ENCODE results near the gene GBGT1. TPM values are rescaled to one million over a fixed set of nuclear protein-coding genes. Genes with fewer than 3 reads are reported as not detected.

GBGT1 gene
- total and polyA plus RNA-seq, 2 experiments from 2014 or later, result 3.7 to 22.4 TPM

GRCh38 chr9:133173056-133173455 is 9.3 kb upstream of the GBGT1 start:
- Mint-ChIP-seq H3K27me3 (ENCODE audit: insufficient read depth, low read depth, poor library complexity) (peaks cover 17% of the 10 kb centered on the region), H3K36me3 (ENCODE audit: low read depth) (no peaks in the 10 kb centered on the region), H3K4me3 (no peak overlapping the region), H3K4me1 (0 out of 3 replicates have a peak, but pooled peaks cover 4% of the 10 kb centered on the region), H3K9me3 (no peaks in the 10 kb centered on the region), H3K27ac (no peak overlapping the region)
- H3K36me3 ChIP-seq (ENCODE audit: insufficient read depth), result no peaks in the 10 kb centered on the region
- DNase-seq (ENCODE audit: low spot score), result no peak
- H3F3A ChIP-seq (replicated peaks; ENCODE audit: low read depth), result no peaks in the 10 kb centered on the region
- no peak overlapping the region for H3K27ac ChIP-seq (ENCODE audit: low read depth)
- no peak overlapping the region for H2AFZ ChIP-seq
- no peaks in the 10 kb centered on the region for H3K79me2 ChIP-seq (replicated peaks; ENCODE audit: insufficient read depth)
- H3K27me3 ChIP-seq (ENCODE audit: insufficient read depth), result no peaks in the 10 kb centered on the region
- H4K20me1 ChIP-seq (replicated peaks; ENCODE audit: insufficient read depth), result no peaks in the 10 kb centered on the region
- H3K4me2 ChIP-seq, result no peak overlapping the region
- no peaks in the 10 kb centered on the region for H3K9me2 ChIP-seq (ENCODE audit: insufficient read depth)
- no peaks in the 10 kb centered on the region for H3K4me1 ChIP-seq (ENCODE audit: insufficient read depth)
- no peak for ATAC-seq
- TF ChIP-seq STAT1 (IDR thresholded peaks at IDR 0.05; ENCODE audit: unreplicated experiment) (no peak), CTCF (conservative IDR thresholded peaks at IDR 0.05; ENCODE audit: low read depth in 2 of 2) (no peak), REST (IDR thresholded peaks at IDR 0.05; ENCODE audit: unreplicated experiment) (no peak)
- no peak overlapping the region for H3K4me3 ChIP-seq

GRCh38 chr9:133171161-133171961 is 7.6 kb upstream of the GBGT1 start:
- H3K9me2 ChIP-seq (ENCODE audit: insufficient read depth), result no peaks in the 10 kb centered on the region
- Mint-ChIP-seq H3K27ac (no peak overlapping the region), H3K36me3 (ENCODE audit: low read depth) (no peaks in the 10 kb centered on the region), H3K4me1 (0 out of 3 replicates have a peak, but pooled peaks cover 4% of the 10 kb centered on the region), H3K9me3 (no peaks in the 10 kb centered on the region), H3K4me3 (no peak overlapping the region), H3K27me3 (ENCODE audit: insufficient read depth, low read depth, poor library complexity) (peaks cover 14% of the 10 kb centered on the region)
- H3K27me3 ChIP-seq (ENCODE audit: insufficient read depth), result no peaks in the 10 kb centered on the region
- no peaks in the 10 kb centered on the region for H4K20me1 ChIP-seq (replicated peaks; ENCODE audit: insufficient read depth)
- no peaks in the 10 kb centered on the region for H3F3A ChIP-seq (replicated peaks; ENCODE audit: low read depth)
- DNase-seq (ENCODE audit: low spot score) (no peak), ATAC-seq (peak; percentile 32; the same call in 2 of the 3 replicates)
- no peak overlapping the region for H2AFZ ChIP-seq
- H3K79me2 ChIP-seq (replicated peaks; ENCODE audit: insufficient read depth), result no peaks in the 10 kb centered on the region
- no peaks in the 10 kb centered on the region for H3K36me3 ChIP-seq (ENCODE audit: insufficient read depth)
- no peak overlapping the region for H3K4me2 ChIP-seq
- no peaks in the 10 kb centered on the region for H3K4me1 ChIP-seq (ENCODE audit: insufficient read depth)
- H3K4me3 ChIP-seq, result no peak overlapping the region
- H3K27ac ChIP-seq (ENCODE audit: low read depth), result no peak overlapping the region
- TF ChIP-seq CREB1 (CRISPR knock-in tag; IDR thresholded peaks at IDR 0.05; ENCODE audit: low read depth), result no peak
- TF ChIP-seq JUNB (IDR thresholded peaks at IDR 0.05; ENCODE audit: unreplicated experiment), result no peak
- TF ChIP-seq REST (IDR thresholded peaks at IDR 0.05; ENCODE audit: unreplicated experiment), result no peak
- no peak for TF ChIP-seq ZNF114 (CRISPR knock-in tag; IDR thresholded peaks at IDR 0.05)
- no peak for TF ChIP-seq ETS1 (IDR thresholded peaks at IDR 0.05)
- TF ChIP-seq CTCF (conservative IDR thresholded peaks at IDR 0.05; ENCODE audit: low read depth in 2 of 2), result no peak
- no peak for TF ChIP-seq STAT1 (IDR thresholded peaks at IDR 0.05; ENCODE audit: unreplicated experiment)
- TF ChIP-seq NANOG (IDR thresholded peaks at IDR 0.05; ENCODE audit: borderline replicate concordance), result no peak

Measured in GM23338 (cell line).